DND-41 (cell line): ENCODE measurements around the gene CARMIL1.

Source experiments
- EZH2 ChIP-seq: IDR thresholded peaks from 3 replicates; pipeline ENCODE4 v1.6.1; 2012; ENCODE audit warnings: borderline replicate concordance, low read depth, mild to moderate bottlenecking, moderate library complexity, low read length, inconsistent platforms; ENCODE audit not compliant: severe bottlenecking
- TF ChIP-seq, protein P1 (sequence below): IDR thresholded peaks from 2 replicates; pipeline ENCODE4 v1.5.1; 2012; ENCODE audit warnings: borderline replicate concordance, low read length, moderate library complexity, mild to moderate bottlenecking; ENCODE audit not compliant: poor library complexity, severe bottlenecking; ENCODE audit errors: extremely low read depth

DNA sequence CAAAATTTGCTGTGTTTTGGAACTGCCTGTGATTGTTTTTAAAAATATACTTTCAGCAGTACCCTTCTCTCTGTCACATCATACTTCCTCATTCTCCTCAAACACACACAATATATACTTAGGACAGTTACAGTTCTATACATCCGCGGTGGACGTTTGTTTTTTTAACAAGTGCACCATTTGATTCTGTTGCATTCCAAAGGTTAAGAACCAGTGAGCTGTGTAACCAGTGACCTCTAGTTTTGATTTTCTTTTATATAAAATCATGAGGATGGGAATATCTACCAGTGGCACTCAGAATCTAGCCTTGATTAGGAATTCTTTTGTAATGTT, 152.8 kb downstream of the CARMIL1 start:
- TF ChIP-seq, protein P1, sequence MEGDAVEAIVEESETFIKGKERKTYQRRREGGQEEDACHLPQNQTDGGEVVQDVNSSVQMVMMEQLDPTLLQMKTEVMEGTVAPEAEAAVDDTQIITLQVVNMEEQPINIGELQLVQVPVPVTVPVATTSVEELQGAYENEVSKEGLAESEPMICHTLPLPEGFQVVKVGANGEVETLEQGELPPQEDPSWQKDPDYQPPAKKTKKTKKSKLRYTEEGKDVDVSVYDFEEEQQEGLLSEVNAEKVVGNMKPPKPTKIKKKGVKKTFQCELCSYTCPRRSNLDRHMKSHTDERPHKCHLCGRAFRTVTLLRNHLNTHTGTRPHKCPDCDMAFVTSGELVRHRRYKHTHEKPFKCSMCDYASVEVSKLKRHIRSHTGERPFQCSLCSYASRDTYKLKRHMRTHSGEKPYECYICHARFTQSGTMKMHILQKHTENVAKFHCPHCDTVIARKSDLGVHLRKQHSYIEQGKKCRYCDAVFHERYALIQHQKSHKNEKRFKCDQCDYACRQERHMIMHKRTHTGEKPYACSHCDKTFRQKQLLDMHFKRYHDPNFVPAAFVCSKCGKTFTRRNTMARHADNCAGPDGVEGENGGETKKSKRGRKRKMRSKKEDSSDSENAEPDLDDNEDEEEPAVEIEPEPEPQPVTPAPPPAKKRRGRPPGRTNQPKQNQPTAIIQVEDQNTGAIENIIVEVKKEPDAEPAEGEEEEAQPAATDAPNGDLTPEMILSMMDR, result no peak
- no peak for TF ChIP-seq EZH2
